ENCODE results near the gene PEX14. TPM values are rescaled to one million over a fixed set of nuclear protein-coding genes. Genes with fewer than 3 reads are reported as not detected.

PEX14 gene
- total RNA-seq, 1 donor from 2014 or later: 27.4 TPM

GRCh38 chr1:10675813-10676212, 201.1 kb downstream of the PEX14 start:
- DNase-seq (ENCODE audit: low read depth): no peak
- no peak for TF ChIP-seq CTCF (IDR thresholded peaks at IDR 0.05; ENCODE audit: insufficient read depth, low read length, poor library complexity, severe bottlenecking)
- Histone ChIP-seq H3K36me3 (ENCODE audit: control insufficient read depth, insufficient read depth, low read length) (no peaks in the 10 kb centered on the region), H3K27me3 (ENCODE audit: control insufficient read depth, insufficient read depth, low read length) (no peaks in the 10 kb centered on the region), H3K4me3 (ENCODE audit: low read depth, low read length) (no peak overlapping the region)

GRCh38 chr1:10676963-10677362, 202.2 kb downstream of the PEX14 start:
- Histone ChIP-seq H3K36me3 (ENCODE audit: control insufficient read depth, insufficient read depth, low read length) (no peaks in the 10 kb centered on the region), H3K27me3 (ENCODE audit: control insufficient read depth, insufficient read depth, low read length) (no peaks in the 10 kb centered on the region), H3K4me3 (ENCODE audit: low read depth, low read length) (no peak overlapping the region)
- no peak for DNase-seq (ENCODE audit: low read depth)
- no peak for TF ChIP-seq CTCF (IDR thresholded peaks at IDR 0.05; ENCODE audit: insufficient read depth, low read length, poor library complexity, severe bottlenecking)

GRCh38 chr1:10677491-10678391, 203.0 kb downstream of the PEX14 start:
- Histone ChIP-seq H3K36me3 (ENCODE audit: control insufficient read depth, insufficient read depth, low read length) (no peaks in the 10 kb centered on the region), H3K27me3 (ENCODE audit: control insufficient read depth, insufficient read depth, low read length) (no peaks in the 10 kb centered on the region), H3K4me3 (ENCODE audit: low read depth, low read length) (no peak overlapping the region)
- DNase-seq (ENCODE audit: low read depth): no peak
- TF ChIP-seq CTCF (IDR thresholded peaks at IDR 0.05; ENCODE audit: insufficient read depth, low read length, poor library complexity, severe bottlenecking): no peak

- Histone ChIP-seq H3K27me3 (ENCODE audit: control insufficient read depth, insufficient read depth, low read length) (no peaks in the 10 kb centered on the region), H3K4me3 (ENCODE audit: low read depth, low read length) (no peak overlapping the region), H3K36me3 (ENCODE audit: control insufficient read depth, insufficient read depth, low read length) (no peaks in the 10 kb centered on the region)
- DNase-seq (ENCODE audit: low read depth): no peak
- no peak for TF ChIP-seq CTCF (IDR thresholded peaks at IDR 0.05; ENCODE audit: insufficient read depth, low read length, poor library complexity, severe bottlenecking)
These were observed 203.7 kb downstream of the PEX14 start for GRCh38 chr1:10678402-10678801.

GRCh38 chr1:10678852-10679251, 204.1 kb downstream of the PEX14 start:
- H3K27me3 ChIP-seq (ENCODE audit: control insufficient read depth, insufficient read depth, low read length): no peaks in the 10 kb centered on the region
- no peaks in the 10 kb centered on the region for H3K36me3 ChIP-seq (ENCODE audit: control insufficient read depth, insufficient read depth, low read length)
- no peak overlapping the region for H3K4me3 ChIP-seq (ENCODE audit: low read depth, low read length)
- no peak for DNase-seq (ENCODE audit: low read depth)
- no peak for TF ChIP-seq CTCF (IDR thresholded peaks at IDR 0.05; ENCODE audit: insufficient read depth, low read length, poor library complexity, severe bottlenecking)
